Hypothalamus (tissue), 51 donors: ENCODE measurements around the gene STS.
"Not testable (repeated sequence)": the region's sequence is repeated elsewhere in the genome, so short reads cannot be mapped to it uniquely, and the experiment has no call there.

Source experiments
- DNase-seq, 51 donors: peaks; one replicate each; lab custom pipeline; 2025; lab: John Stamatoyannopoulos, UW

STS gene

GRCh38 chrX:7170898-7171297, 23.4 kb downstream of the STS start:
- DNase-seq, result peak in 1 of 51 donors; percentile 1

- not testable (repeated sequence) for DNase-seq
These were observed 31.3 kb downstream of the STS start for GRCh38 chrX:7178859-7179258.

- no peak for DNase-seq
These were observed 31.9 kb downstream of the STS start for GRCh38 chrX:7179446-7179845.

DNA sequence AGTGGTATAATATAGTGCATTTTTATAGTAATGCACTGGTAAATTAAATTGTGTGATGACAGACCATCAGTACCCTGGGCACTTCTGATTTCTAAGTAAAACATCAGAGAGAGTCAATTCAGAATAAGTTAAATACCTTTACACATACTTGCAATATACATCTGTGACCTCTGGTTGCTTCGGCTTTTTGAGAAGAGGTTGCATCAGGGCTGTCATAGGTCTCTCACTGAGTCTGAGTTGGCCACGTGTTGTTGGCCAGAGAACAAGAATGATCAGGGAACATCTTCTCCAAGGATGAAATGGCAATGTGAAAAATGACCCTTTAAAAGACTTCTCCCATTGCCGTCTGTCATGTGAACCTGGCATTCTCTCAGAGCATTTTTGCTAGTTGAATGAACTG, 37.3 kb downstream of the STS start:
- DNase-seq, result no peak

DNA sequence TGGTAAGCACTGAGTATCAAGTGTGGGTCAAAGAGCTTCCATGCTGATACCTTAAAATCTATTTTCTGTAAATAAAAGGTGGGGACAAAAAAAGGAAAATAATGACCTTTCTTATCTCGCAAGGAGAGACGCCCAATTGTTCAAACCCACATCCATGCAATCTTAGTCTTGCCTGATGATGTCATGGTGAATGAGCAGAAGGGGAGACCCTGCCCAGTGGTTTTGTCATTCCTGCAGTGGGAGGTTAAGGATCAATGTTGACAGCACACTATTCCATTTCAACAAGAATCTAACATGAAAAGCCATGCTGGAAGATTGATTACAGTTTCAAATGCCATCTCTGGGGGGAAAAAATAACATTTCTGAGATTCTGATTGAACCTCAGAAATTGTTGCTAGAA, 41.2 kb downstream of the STS start:
- DNase-seq, result no peak

DNA sequence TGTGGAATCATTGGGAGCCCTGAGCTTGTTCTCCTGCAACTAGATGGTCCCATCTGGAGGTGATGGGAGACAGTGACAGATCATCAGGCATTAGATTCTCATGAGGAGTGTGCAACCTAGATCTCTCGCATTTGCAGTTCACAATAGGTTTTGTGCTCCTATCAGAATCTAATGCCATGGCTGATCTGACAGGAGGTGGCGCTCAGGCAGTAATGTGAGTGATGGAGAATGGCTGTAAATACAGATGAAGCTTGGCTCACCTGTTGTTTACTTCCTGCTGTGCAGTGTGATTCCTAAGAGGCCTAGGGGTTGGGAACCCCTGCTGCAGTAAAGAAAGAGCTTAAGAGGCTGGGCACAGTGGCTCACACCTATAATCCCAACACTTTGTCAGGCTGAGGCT, 42.6 kb downstream of the STS start:
- no peak for DNase-seq

- DNase-seq, result no peak
These were observed 44.2 kb downstream of the STS start for GRCh38 chrX:7191681-7192110.

DNA sequence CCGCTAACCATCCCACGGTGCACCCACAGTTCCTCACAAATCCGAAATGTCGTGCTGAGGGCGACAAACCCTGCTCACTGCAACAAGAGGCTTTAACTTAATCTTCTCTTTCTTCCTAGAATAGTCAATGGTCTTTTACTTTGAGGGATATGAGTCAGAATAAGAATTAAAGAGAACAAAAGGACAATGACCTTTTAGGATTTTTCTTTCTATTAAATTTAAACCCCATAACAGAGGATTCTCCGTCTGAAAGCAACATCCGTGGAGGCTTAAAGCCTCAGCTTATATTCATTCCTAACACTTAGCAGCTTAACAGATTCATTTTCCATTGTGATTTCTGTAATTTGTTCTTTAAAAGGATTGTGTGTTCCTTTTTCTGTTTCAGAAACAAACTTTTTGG, 45.4 kb downstream of the STS start:
- DNase-seq, result no peak

- no peak for DNase-seq
These were observed 47.1 kb downstream of the STS start for GRCh38 chrX:7194606-7195005.
